Activated T-cell treated with anti-CD3 and anti-CD28 coated beads, Interleukin-2, amount 50 U/mL, for 1 hour (primary cell): ENCODE data around the gene ROBO1.

Source experiments
- DNase-seq: peaks from one replicate; pipeline ENCODE4 v3.0.0-alpha.2; 2020

ROBO1 gene

DNA sequence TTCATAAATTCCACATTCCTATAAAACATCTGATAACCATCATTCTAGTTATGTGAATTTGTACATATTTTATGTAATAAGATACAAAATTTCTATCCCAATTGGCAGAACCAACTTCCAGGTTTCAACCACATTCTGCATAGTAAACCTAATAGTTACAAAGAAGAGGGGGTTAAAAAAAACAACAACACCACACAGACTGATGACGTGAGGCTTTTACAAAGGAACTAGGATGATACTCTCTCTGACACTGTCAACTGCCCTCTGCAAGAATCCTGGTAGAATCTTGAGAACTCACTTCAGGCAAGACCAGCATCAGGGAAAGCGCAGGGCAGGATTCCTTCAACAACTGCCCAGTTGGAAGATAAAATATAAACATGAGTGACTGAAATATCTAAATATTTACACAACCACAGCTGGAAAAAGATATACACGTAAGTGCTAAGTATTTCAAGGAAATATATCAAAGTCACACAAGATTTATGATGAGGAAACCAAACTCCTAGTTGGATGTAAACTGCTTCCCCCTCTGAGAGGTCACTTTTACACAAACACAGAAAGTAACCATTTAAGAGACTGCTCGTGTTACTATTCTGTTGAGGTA is 816.4 kb downstream of the ROBO1 start:
- DNase-seq = no peak

DNA sequence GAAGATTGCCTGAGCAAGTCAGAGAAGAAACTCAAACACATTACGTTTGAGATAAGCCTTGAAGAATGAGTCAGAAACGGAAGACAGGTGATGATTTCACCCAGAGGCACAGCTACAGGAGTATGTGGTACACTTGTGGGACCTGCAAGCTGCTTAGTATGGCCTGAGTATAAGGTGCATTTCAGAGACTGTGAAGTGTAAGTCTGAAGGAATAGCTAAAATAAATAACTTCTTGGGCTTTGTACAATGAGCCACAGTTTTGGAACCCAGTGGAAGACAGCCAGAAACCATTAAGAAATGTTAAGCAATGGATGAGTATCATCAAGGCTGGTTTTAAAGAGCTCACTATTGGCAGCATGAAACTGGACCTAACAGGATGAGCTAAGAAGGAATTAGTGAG is 826.2 kb downstream of the ROBO1 start:
- DNase-seq = no peak

DNA sequence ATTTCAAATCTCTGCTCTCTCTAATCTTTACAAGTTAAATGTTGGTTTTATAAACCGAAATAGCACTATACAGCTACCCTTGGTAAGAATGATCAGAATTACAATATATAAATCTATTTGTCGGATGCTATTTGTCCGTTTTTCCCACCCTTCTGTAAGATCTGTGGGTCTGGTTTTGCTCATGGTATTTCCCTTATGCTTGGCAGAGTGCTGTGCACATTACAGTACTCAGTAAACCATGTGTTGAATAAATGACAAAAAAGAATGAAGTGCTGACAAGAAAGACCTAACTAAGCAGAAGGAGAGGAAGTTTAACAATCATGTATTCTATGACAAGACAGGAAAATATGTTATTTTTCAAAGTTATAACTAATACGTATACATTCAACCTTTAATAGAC is 827.2 kb downstream of the ROBO1 start:
- no peak for DNase-seq

DNA sequence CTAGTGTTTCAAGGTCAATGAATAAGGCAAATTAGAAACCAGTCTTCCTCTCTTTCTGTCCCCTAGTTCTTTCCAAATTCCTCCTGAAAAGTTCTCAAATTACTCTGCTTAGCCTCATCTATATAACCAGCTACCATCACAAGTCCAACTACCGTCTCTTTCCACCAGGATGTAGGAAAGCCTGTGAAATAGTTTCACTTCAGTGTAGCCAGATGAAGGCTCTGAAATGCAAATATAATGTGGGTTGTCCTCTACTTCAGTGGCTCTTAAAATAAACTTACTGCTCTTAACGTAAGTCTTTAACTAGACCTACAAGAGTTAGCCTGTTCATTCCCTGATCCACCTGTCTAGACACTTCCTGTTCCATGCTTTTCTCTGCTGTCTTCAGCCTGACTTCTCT is 827.7 kb downstream of the ROBO1 start:
- DNase-seq = no peak

DNA sequence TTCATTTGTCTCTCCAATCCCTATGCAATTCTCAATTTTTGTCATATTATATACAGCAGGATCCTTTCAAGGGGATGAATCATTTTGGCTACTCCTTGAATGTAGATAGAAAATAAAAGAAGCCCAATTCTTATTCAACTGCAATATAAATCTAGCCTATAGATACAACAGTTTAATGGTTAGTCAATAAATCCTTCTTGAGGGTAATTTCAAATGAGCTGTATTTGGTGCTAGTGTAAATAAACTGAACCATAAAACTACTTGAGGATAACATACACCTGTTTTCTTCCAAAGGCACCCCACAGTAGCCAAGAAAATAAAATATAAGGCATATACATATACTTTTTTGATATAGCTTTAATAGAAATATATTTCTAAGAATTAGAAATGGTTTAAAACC is 830.3 kb downstream of the ROBO1 start:
- no peak for DNase-seq

DNA sequence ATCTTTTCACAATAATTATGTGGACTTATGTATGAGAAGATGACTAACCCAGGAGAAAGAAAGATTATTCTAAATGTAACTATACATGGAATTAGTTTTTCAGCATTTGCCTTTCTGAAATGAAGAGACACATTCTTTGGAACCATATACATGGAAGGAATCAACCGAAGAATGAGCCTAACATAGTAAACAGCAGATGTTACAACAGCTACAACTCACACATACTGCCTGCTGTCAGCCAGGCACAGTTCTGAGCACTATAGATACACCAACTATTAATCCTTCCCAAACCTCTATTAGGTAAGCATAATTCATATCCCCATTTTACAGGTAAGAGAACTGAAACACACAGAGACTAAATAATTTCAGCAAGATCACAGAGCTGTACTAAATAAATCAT is 840.0 kb downstream of the ROBO1 start:
- DNase-seq = no peak

DNA sequence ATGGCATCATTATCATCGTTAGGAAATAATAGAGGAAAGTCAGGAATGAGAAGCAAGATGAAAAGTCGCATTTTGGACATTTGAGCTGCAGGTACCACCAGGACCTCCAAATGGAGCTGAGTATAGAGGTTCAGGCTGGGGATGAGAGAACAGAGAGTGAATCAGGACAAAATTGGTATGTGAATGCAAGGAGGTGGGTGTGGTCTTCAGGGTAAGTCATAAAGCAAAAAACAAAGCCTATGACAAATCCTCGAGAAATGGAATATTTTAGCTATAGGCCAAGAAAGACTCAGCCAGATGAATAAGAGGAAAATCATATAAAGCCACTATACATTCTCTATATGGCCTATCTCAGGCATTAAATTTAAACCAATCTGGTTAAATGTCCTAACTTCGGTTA is 841.3 kb downstream of the ROBO1 start:
- DNase-seq = no peak

DNA sequence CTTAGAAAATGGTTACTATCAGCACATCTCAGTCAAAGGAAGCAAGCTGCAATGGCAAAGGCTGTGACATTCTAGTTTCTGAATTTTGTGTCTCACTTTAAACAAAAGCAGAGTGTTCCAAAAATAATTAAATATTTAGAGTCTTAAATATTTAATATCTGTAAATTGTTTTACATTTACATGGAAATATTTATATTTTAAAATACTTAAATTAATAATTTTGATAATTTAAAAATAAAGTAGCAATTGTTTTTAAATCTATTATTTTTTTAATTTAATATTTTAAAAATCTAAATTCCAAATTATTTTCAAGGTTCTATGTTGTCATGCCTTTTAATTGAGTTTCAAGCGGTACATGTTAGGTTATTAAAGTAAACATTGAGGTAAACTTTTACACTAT is 843.1 kb downstream of the ROBO1 start:
- DNase-seq = no peak

DNA sequence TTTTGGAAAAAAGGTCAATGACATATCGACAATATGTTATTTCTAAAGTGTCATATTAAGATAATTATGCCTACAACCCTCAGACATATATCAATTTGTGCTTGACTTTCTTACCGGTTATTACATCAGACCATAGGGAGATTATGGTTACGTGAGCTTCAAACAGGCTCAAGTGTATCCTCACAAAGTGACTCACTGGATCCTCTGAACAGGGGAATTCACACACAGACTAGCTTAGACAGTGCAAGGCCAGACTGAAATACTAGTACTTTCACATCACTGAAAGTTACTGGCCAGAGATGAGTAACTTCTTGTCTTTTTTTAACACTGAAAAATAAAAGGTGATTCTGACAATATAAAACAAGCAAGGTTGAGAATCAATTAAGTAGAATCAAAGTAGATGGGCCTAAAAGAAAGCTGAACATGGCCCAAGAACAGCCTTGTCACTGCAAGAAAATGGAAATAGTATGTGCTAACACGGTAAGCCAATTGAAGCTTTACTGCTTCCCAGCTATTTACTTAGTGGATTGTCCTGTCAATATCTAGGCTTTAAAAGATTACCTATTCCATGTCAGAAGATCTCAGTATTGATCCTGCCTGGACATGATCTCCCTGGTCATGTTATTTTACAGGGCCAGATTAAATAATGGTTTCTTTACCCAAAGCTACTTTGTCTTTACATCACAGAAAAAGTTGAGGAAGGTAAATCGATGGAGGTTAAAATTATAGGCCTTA is 848.6 kb downstream of the ROBO1 start:
- DNase-seq = no peak

DNA sequence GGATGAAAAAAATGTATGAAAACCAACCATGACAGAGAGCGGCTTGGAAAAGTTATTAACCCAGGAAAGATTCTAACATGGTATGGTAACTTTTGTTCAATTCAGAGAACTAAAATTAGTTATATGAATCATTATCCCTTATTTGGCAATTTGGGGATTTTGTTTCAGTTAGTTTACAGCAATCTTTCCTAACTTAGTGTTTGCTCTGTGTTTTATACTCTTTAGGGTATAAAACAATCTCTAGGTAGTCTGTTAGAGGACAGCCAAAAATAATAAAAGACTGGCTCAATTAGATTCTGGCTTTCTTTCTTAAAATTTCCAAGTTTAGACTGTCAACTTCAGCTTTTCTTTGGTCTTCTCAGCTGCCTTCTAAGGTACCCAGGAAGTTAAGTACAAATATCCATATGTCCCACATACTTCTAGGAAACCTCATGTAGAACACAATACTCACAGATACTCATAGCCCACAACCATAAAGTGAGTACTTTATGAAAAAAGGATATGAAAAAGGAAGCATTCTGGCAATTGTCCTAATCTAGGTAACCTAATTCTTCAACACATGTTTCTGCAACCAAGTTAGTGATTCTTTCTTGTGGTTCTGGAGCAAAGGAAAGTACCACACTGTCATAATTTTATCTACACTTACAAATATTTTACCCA is 849.3 kb downstream of the ROBO1 start:
- DNase-seq = no peak

DNA sequence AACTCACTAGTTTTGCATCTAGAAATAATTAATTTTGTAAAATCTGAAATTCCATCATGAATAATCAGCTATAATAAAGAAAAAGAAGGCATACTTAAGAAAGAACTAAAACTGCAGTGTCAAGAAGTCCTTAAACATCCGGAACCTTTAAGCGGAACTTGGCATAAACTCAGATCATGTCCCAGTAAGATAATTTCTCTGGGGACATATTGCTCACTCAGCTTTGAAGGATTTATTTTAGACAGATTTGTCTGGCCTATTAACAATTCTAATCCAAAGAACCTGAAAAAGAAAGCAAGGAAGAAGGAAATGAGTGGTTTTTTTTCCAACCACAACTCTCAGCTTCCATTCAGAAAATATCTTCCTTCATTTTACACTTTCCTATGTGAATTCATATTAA is 850.3 kb downstream of the ROBO1 start:
- DNase-seq = no peak

DNA sequence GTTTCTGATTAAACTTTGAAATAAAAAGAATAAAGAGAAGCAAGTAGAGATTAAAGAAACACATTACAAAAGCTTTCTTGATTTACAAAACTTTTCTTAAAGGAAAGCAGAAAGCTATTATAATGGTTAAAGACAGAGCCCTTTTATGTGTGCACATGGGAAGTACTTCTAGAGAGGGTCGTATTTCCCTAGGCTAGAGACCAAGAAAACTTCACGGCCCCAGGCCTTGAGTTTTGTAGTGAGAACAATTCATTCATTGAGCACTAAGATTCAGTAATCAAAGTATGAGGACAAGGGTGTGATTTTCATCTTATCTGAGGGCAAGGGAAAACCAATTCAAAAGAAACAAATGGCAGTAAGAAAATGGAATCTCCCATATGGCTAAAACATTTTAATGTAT is 854.1 kb downstream of the ROBO1 start:
- no peak for DNase-seq

DNA sequence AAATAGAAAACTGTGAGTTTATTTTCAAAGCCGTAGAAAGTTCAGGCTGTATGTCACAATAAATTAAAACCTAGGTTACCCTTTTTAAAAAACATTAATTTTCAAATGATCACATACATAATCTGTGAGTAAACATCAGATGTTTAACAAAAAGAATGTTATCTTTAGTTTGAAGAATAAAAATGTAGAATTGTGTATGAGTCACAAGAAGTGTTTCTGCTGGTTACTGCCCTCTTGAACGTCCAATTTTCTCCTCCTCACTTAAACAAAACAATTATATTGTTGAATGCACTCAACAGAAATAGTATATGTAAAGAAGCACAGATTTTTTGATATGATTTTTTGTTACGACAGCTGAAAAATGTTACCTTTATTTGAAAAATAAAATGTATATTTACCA is 855.1 kb downstream of the ROBO1 start:
- DNase-seq = no peak

DNA sequence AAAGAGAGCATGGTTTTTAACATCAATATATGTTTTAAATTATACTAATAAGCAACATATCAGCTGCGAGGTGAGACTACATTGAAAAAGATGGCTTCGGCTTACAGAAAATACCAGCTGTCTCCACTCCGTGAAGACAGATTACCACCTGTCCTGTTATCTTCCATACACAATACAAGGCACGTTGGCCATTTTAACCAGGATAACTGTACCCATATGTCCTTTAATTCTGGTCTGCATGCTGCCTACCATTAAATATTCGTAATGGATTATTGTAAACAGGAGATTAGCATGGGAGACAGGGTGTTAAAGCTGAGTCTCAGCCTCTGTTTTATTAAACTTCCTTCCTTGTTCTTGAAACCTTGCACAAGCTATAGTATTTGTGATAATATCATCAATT is 855.5 kb downstream of the ROBO1 start:
- no peak for DNase-seq

DNA sequence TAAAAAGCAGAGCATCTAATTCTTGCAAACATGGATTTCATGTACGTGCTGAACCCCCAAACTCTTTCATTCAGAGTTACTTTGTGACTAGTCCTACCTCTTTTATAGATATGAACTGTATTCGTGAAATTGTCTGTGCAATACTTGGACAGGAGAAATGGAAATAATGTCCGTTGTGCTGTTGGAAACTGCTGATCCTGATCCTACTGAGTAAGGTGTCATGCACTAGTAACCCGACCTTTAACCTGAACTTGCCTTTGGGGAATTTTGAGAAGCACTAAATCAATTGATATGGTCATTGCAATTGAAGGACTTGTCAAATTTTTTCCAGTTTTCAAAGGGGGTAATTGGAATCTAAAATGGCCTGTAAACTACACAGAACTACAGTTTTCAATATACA is 856.4 kb downstream of the ROBO1 start:
- no peak for DNase-seq

DNA sequence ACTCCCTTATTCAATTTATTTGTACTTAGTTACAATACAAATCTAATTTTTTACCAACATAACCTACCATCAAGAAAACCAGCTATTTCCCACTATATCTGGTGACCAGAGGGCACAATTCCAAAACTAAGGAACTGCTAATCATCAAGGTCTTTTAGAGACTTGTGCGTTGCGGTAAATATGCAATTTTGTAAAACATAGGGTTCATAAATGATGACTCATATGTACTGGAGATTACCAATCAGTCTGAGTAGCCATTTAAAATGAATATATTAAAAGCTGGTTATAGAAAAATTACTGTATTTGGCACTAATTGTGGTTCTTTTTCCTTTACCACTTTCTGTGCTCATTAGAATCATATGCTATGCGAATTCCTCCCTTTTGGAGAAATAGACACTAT is 859.6 kb downstream of the ROBO1 start:
- no peak for DNase-seq

DNA sequence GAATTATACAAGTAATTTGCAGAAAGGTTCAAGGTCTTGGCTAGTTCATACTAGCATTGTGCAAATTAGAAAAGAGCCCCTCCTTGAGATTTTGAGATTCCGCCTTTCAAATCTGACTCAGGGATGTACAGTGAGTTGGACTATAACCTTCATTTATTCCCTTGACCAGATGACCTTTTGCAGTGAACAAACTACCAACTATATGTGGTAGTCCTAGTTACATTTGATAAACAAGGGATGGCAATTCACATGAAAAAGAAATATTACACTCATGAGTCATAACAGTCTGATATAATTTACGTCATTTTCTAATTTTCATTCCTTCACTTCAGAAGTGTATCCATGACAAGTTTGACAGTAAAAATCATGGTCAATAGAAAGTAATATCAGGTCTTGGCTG is 860.4 kb downstream of the ROBO1 start:
- no peak for DNase-seq

DNA sequence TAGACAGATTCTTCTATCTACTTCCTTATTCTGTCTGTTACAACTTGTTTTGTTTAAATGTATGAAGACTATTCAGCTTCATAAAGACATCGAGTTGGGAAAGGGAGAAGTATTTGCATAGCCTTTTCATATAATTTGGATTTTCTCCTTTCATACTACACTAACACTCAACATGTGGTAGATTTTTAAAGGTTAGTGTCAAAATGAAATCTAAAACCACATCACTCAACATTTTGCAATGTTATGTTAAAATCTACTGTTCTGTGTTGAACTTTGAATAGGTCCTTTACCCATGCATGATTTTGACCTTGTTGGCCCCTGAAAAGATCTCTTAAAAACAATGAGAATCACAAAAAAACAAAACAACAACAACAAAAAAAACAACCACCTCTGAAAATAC is 860.9 kb downstream of the ROBO1 start:
- DNase-seq = no peak

DNA sequence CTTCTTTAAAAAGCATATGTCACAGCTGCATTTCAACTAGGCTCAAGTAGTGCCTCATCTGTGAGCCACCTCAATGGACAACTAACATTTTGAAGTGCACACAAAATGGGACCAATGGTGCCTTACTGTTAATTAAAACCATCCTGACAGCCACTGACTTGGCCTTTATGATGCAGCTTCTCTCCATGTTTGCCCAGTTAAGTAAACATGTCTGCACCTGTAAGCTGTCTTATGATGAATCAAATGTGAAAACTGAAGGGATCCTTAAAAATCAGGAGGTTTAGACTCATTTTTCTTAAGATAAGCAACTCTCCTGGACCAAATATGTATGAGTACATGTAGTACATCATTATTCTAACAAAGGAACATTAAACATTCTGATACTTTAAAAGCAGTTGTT is 861.6 kb downstream of the ROBO1 start:
- no peak for DNase-seq

DNA sequence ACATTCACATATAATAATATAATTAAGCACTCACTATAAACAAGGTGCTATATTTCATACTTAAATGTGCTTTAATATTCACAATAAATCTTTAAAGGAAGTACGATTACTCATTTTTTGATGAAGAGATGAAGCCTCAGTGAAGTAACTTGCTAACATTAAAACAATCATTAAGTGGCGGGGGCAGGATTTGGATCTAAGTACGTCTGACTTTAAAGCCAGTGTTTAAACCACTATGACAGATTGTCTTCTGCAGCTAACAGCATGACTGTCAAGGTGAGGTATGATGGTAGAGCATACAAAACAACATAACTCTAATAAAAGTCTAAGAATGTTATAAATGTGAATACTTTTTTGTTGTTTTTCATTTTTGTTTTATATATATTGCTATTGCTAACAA is 862.1 kb downstream of the ROBO1 start:
- DNase-seq = no peak

DNA sequence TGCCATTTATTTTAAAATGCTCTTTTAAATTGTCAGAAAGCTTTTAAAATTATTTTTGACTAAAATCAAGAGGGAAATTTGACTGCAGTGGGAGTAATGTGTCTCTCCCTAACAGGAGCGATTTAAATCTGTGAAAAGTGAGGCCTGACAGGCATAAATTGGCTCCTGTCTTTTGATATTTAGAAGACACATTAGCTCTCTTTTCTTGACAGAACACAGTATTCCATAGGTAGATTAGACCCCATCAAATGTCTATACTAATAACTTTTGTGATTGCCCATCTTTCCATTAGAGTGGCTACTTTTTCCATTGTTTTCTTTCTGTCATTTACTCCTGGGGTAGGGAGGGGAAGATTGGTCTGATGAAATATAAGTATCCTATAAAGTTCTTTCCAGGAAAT is 866.3 kb downstream of the ROBO1 start:
- DNase-seq = no peak

DNA sequence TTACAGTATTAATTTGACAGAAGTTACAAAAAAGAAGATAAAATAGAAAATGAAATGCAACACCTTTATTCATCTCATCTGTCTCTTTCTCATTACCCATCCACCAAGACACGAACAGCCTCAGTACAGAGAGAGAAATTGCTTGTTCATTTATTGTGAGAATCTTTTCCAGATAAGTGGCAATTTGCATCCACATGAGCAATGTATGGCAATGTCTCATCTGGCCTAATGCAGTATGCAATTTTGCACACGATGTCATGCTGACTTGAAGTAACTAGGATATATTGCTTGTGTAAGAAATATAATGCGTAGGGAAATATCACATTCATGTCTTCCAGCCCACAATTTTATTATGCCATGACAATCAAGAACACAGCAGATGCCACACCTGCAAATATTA is 866.9 kb downstream of the ROBO1 start:
- DNase-seq = no peak

DNA sequence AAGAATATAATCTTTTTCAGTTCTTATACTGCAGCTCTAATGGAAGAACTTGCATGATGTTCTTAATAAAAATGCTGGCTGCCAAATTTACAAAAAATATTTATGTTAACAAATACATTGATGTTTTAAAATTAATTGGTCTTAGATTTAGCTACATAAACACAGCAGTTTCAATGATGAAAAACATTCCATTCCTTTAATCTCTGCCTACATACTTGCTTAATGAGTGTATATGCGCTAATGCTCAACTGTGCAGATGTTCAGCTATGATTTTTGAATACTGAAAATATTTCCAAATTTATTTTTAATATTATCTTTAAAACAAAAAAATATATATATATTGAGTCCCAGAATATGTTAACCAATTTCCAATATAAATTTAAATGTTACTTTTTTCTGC is 867.4 kb downstream of the ROBO1 start:
- no peak for DNase-seq

DNA sequence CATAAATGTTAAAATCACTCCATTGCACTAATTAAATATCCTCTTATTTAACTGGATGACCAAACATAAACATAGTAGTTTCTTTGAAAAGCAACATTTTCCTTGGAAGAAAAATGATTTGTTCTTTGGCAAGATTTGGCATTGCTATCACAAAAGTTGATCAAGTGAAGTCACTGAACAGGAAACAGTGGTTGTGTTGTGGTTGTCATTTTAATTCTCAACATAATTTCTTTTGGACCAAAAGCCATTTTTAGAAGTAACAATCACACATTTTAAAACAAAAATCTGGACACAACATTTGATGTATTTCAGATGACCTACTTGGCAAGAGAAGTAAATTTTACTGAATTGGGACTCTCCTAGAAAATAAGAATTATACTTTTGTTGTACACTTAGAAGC is 872.3 kb downstream of the ROBO1 start:
- DNase-seq = no peak

DNA sequence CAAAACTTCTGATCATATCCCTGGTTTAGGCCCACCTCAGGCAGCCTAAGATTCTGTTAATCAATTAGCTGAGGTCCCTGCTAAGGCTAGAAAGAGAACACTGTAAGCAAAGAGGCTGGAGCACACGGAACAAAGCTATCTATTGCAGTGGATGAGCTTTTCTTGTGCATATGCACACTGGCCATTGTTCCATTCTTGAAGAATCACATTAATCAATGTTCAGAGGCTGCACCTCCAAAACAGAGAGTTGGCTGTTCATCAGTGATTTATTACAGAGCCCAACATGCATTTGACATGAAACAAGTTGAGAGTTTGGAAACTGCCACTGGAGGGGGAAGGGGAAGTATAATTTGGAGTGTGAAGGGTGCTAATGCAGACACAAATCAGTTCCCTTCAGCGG is 873.0 kb downstream of the ROBO1 start:
- no peak for DNase-seq
